IPS-18c (cell line): ENCODE data around the gene OCLN.
"Not testable (repeated sequence)": the region's sequence is repeated elsewhere in the genome, so short reads cannot be mapped to it uniquely, and the experiment has no call there.

Experiments used
- H3K4me3 ChIP-seq: 2 replicates; pipeline ENCODE4 v1.7.0; 2013; ENCODE audit warnings: low read depth, mild to moderate bottlenecking, low read length, moderate library complexity; ENCODE audit not compliant: insufficient read depth
- H3K9me3 ChIP-seq: one replicate; pipeline ENCODE4 v1.6.1; 2013; ENCODE audit warnings: mild to moderate bottlenecking, low read length, moderate library complexity; ENCODE audit not compliant: control insufficient read depth, insufficient read depth

OCLN gene, protein sequence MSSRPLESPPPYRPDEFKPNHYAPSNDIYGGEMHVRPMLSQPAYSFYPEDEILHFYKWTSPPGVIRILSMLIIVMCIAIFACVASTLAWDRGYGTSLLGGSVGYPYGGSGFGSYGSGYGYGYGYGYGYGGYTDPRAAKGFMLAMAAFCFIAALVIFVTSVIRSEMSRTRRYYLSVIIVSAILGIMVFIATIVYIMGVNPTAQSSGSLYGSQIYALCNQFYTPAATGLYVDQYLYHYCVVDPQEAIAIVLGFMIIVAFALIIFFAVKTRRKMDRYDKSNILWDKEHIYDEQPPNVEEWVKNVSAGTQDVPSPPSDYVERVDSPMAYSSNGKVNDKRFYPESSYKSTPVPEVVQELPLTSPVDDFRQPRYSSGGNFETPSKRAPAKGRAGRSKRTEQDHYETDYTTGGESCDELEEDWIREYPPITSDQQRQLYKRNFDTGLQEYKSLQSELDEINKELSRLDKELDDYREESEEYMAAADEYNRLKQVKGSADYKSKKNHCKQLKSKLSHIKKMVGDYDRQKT

GRCh38 chr5:69492391-69492922 is at the start of gene OCLN:
TSS of gene OCLN (plus strand) at chr5:69492790. CDS start at chr5:69504245, 11,455 bp downstream.
- H3K9me3 ChIP-seq, result no peaks in the 10 kb centered on the region
- H3K4me3 ChIP-seq, result peak within 1 kb of the TSS; percentile 90

DNA sequence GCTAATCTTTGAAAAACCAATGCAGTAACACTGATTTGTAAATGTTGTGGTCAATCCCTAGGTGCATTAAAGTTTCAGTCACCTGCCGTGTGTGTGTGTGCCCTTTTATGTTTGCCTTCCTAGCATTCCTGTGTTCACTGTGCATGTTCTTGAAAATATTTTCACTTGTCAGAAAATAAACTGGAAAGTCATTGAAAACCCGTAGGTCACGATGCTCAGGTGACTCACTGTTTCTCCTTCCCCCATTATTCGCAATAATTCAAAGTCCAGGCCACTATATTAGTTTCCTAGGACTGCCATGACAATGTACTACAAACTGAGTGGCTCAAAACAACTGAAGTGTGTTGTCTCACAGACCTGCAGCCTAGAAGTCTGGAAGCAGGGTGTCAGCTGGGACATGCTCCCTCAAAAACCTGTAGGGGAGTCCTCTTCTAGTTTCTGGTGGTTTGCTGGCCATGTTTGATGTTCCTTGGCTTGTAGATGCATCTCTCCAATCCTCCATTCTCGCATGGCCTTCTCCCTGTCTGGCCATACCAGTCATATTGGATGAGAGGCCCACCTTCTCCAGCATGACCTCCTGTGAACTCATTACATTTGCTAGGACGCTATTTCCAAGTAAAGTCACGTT is 48.3 kb upstream of the OCLN start:
- H3K4me3 ChIP-seq, result no peak overlapping the region
- H3K9me3 ChIP-seq, result no peaks in the 10 kb centered on the region

- H3K4me3 ChIP-seq, result no peak overlapping the region
- no peaks in the 10 kb centered on the region for H3K9me3 ChIP-seq
Measured at GRCh38 chr5:69449511-69449910, 43.1 kb upstream of the OCLN start.

DNA sequence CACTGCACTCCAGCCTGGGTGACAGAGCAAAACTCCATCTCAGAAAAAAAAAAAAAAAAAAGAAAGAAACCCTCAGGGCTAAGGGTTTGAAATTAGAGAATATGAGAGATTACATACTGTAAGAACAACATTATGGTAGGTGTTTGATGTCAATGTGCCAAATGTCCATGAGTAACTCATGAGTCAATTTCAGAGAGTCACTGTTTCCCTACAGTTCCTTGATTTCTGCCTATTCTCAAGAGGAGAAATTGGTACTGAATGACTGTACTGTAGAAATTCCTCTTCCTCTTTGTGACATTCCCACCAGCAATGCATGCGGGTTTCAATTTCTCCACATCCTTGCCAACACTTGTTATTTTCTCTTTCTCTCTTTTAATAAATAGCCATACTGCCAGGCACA is 42.5 kb upstream of the OCLN start:
- no peaks in the 10 kb centered on the region for H3K9me3 ChIP-seq
- no peak overlapping the region for H3K4me3 ChIP-seq

DNA sequence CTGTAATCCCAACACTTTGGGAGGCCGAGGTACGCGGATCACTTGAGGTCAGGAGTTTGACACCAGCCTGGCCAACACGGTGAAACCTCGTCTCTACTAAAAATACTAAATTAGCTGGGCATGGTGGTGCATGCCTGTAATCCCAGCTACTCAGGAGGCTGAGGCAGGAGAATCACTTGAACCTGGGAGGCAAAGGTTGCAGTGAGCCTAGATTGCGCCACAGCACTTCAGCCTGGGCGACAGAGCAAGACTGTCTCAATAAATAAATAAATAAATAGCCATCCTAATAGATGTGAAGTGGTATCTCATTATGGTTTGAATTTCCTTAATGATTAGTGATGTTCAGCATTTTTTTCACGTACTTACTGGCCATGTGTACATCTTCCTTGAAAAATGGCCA is 42.1 kb upstream of the OCLN start:
- H3K9me3 ChIP-seq, H3K4me3 ChIP-seq: not testable (repeated sequence)

GRCh38 chr5:69451941-69452647 is 40.5 kb upstream of the OCLN start:
- H3K9me3 ChIP-seq, result no peaks in the 10 kb centered on the region
- H3K4me3 ChIP-seq, result no peak overlapping the region

- H3K4me3 ChIP-seq, H3K9me3 ChIP-seq: not testable (repeated sequence)
Measured at GRCh38 chr5:69453487-69453886, 39.1 kb upstream of the OCLN start.

DNA sequence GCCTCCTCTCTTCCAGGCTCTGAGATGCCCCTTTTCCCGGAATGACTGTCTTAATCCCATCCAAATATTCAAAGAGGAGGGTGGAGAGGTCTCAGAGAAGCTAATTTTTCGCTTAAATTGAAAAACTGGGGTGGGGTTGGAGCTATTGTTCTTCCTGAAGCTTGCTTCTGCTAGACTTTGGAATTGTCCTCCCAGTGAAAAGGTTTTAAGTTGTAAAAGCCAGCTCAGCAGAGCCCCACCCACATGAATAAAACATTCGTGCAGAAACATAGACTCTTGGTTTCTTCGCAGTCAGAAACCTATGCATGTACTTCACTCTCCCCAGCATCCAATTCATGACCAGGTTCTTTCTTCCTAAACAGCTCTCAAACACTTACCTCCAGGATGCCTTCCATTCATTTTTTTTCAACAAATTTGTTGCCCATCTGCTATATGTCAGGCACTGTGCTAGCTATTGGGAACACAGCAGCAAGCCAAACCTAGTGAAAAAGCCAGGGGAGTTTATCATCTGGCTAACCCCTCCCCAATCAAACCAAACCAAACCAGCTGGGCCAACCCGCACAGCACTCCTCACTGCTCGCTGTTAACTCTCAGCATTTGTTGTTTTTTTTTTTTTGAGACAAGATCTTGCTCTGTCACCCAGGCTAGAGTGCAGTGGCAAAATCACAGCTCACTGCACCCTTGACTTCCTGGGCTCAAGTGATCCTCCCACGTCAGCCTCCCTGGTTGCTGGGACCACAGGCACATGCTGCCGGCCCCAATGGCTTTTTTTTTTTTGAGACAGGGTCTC is 37.9 kb upstream of the OCLN start:
- Histone ChIP-seq H3K4me3 (no peak overlapping the region), H3K9me3 (no peaks in the 10 kb centered on the region)

- not testable (repeated sequence) for H3K4me3 ChIP-seq, H3K9me3 ChIP-seq
Measured at GRCh38 chr5:69455428-69455988, 37.1 kb upstream of the OCLN start.

GRCh38 chr5:69462170-69462569 is 30.4 kb upstream of the OCLN start:
- H3K9me3 ChIP-seq, result no peaks in the 10 kb centered on the region

DNA sequence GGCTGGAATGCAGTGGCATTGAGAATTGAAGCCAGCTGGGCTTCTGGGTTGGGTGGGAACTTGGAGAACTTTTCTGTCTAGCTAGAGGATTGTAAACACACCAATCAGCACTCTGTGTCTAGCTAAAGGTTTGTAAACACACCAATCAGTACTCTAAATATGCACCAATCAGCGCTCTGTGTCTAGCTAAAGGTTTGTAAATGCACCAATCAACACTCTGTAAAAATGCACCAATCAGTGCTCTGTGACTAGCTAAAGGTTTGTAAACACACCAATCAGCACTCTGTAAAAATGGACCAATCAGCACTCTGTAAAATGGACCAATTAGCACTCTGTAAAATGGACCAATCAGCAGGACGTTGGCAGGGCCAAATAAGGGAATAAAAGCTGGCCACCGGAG is 26.2 kb upstream of the OCLN start:
- H3K4me3 ChIP-seq, H3K9me3 ChIP-seq: not testable (repeated sequence)

More at GRCh38 chr5:69462170-69462569, 30.4 kb upstream of the OCLN start:
- no peak overlapping the region for H3K4me3 ChIP-seq

DNA sequence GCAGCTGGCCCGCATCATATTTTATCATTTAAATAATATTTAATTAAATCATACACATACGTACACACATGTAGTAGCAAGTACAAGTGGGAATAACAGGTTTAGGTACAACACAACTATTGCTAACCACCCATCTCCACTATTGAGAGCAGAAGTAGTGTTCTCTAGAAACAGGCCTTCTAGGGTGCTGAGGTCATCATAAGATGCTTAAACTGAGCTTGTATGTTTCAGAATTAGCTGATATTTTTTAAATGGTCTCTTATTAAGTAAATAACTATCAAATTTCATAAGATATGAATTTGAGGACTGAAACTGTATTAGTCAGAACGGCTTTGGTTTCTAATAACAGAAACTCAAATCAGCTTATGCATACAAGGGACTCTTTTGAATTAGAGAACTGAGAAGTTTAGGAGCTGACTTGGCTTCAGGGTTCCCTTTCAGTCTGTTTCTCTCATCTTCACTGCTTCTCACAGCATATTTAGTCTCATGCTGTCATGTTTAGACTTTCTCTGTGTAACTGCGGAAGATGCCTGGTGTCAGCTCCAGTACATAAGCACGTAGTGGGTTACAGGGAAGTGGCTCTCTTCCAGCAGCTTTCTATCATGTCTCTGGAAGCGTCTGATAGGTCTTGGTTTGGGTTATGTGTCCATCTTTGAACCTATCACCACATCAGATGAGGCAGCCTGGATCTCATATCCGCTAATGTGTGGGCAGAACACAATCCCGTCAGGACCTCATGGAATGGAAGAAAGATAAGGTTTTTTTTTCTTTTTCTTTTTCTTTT is 25.0 kb upstream of the OCLN start:
- Histone ChIP-seq H3K4me3 (no peak overlapping the region), H3K9me3 (no peaks in the 10 kb centered on the region)

- Histone ChIP-seq H3K9me3 (no peaks in the 10 kb centered on the region), H3K4me3 (no peak overlapping the region)
Measured at GRCh38 chr5:69468631-69469030, 24.0 kb upstream of the OCLN start.

DNA sequence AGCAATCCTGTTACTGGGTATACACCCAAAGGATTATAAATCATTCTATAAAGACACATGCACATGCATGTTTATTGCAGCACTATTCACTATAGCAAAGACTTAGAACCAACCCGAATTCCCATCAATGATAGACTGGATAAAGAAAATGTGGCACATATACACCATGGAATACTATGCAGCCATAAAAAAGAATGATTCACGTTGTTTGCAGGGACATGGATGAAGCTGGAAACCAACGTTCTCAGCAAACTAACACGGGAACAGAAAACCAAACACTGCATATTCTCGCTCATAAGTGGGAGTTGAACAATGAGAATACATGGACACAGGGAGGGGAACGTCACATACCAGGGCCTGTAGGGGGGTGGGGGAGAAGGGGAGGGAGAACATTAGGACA is 21.1 kb upstream of the OCLN start:
- not testable (repeated sequence) for H3K4me3 ChIP-seq, H3K9me3 ChIP-seq

GRCh38 chr5:69472535-69473143 is 20.0 kb upstream of the OCLN start:
- H3K9me3 ChIP-seq, H3K4me3 ChIP-seq: not testable (repeated sequence)

DNA sequence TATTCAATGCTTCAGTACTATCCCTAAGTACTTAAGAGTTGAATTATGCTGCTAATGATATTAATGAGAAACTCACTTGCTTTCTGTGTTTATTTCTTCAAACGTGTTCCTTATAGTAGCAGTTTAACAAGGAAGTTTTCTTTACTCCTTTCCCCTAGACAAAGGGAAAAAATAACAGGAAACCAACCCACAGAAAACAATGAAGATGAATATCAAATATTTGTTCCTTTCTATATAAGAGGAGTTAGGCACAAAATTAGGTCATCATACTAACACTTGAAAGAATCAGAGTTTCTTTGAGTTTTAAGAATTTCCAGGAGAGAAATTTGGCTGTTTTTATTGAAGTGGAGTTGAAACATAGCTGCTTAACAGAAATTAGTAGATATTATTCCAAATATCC is 15.4 kb upstream of the OCLN start:
- no peaks in the 10 kb centered on the region for H3K9me3 ChIP-seq
- no peak overlapping the region for H3K4me3 ChIP-seq
